Esophagus muscularis mucosa (tissue), 4 donors: ENCODE results near the gene USP35. TPM values are rescaled to one million over a fixed set of nuclear protein-coding genes. Genes with fewer than 3 reads are reported as not detected.

Experiments
- DNase-seq: peaks from one replicate; pipeline ENCODE4 v3.0.0-alpha.2; 2017; ENCODE audit errors: extremely low spot score
- H3K27ac ChIP-seq, 4 donors: fragments of 200-600 bp; sonication (generic); replicated peaks in 1 of 4; 1 replicate in 3 of 4; 2 replicates in 1 of 4; pipeline ENCODE4 v1.5.1; 2016 to 2019; ENCODE audit warnings: mild to moderate bottlenecking in 1 of 4
- H3K27me3 ChIP-seq, 4 donors: fragments of 200-600 bp; sonication (generic); one replicate each; pipeline versions ENCODE4 v1.5.1 to v1.6.0; 2016 to 2019
- H3K36me3 ChIP-seq, 4 donors: fragments of 200-600 bp; sonication (generic); one replicate each; pipeline ENCODE4 v1.5.1; 2016 to 2019
- H3K4me1 ChIP-seq, 4 donors: fragments of 200-600 bp; sonication (generic); one replicate each; pipeline ENCODE4 v1.5.1; 2016 to 2019
- H3K4me3 ChIP-seq, 4 donors: fragments of 200-600 bp; sonication (generic); 1 replicate in 2 of 4; 2 replicates in 2 of 4; pipeline ENCODE4 v1.5.1; 2016 to 2019; ENCODE audit warnings: mild to moderate bottlenecking in 4 of 4, moderate library complexity in 1 of 4
- H3K9me3 ChIP-seq, 4 donors: fragments of 200-600 bp; sonication (generic); 1 replicate in 3 of 4; 2 replicates in 1 of 4; pipeline ENCODE4 v1.5.1; 2016 to 2019
- CTCF ChIP-seq, 3 experiments: fragments of 200-600 bp in 2 of 3; fragments of 450-650 bp in 1 of 3; sonication (generic) in 2 of 3; IDR thresholded peaks; one replicate each; pipeline ENCODE4 v1.5.1; 2017 to 2019; ENCODE audit warnings: antibody characterized with exemption in 3 of 3, mild to moderate bottlenecking in 2 of 3, moderate library complexity in 1 of 3
- EP300 ChIP-seq: sonication (generic); formaldehyde crosslinking; IDR thresholded peaks from one replicate; pipeline ENCODE4 v1.6.1; 2017; ENCODE audit warnings: antibody characterized with exemption
- POLR2A ChIP-seq: fragments of 450-650 bp; IDR thresholded peaks from one replicate; pipeline ENCODE4 v1.6.1; 2017; ENCODE audit warnings: antibody characterized with exemption, moderate library complexity, mild to moderate bottlenecking, low read depth
- POLR2AphosphoS5 ChIP-seq, 2 donors: sonication (generic); formaldehyde crosslinking; IDR thresholded peaks; one replicate each; pipeline ENCODE4 v1.6.1; 2017; ENCODE audit warnings: antibody characterized with exemption in 2 of 2
- WGBS: methylation state at CpG from one replicate; pipeline ENCODE4 v1.1.5; 2018; 5-methylcytosine and 5-hydroxymethylcytosine counted together
- intact Hi-C: fragments of 100-400 bp; cut with DNase I; formaldehyde crosslinking; loops from one replicate; pipeline ENCODE4 v1.15.1; 2023
- total RNA-seq, 4 donors: library from RNA; depleted of rRNA; stranded (reverse); fragments of >200 nt; gene quantifications; one replicate each; pipeline versions ENCODE4 v1.1.0 to v1.2.1, GENCODE V29; 2016

USP35 gene
- total RNA-seq, 4 donors from 2014 or later, result 5.8 to 15.4 (median 11.3) TPM

- H3K27me3 ChIP-seq, result no peaks in the 10 kb centered on the region
- DNase-seq, result peak; percentile 29
- no peak overlapping the region for H3K27ac ChIP-seq
- peaks cover 9 to 30% (median 14%) of the 10 kb centered on the region in 4 donors for H3K4me1 ChIP-seq
- peaks cover 4 to 34% (median 20%) of the 10 kb centered on the region in 4 donors for H3K36me3 ChIP-seq
- TF ChIP-seq CTCF (IDR thresholded peaks at IDR 0.05), result no peak
- TF ChIP-seq EP300, result no peak
- TF ChIP-seq POLR2A, result no peak
- TF ChIP-seq POLR2AphosphoS5 (IDR thresholded peaks at IDR 0.05), result no peak
- 25% methylated on average over 1 of the region's 1 CpG for WGBS
- intact Hi-C loops, result no loop called here
- H3K9me3 ChIP-seq, result no peaks in the 10 kb centered on the region
- H3K4me3 ChIP-seq, result no peak overlapping the region
These were observed 62.5 kb downstream of the USP35 start for GRCh38 chr11:78251083-78251775.

- DNase-seq, result peak; percentile 8
- H3K36me3 ChIP-seq, result peaks cover 0 to 15% (median 10%) of the 10 kb centered on the region in 4 donors
- no peak overlapping the region for H3K27ac ChIP-seq
- TF ChIP-seq POLR2A (no peak), EP300 (no peak), POLR2AphosphoS5 (IDR thresholded peaks at IDR 0.05) (no peak), CTCF (IDR thresholded peaks at IDR 0.05) (no peak)
- H3K4me3 ChIP-seq, result no peak overlapping the region
- intact Hi-C loops, result no loop called here
- no peaks in the 10 kb centered on the region for H3K27me3 ChIP-seq
- peaks cover 24 to 46% (median 29%) of the 10 kb centered on the region in 4 donors for H3K4me1 ChIP-seq
- H3K9me3 ChIP-seq, result no peaks in the 10 kb centered on the region
- 90% methylated on average over 4 of the region's 4 CpGs for whole genome bisulfite sequencing
These were observed 65.1 kb downstream of the USP35 start for GRCh38 chr11:78253797-78254196.

GRCh38 chr11:78254268-78254667 is 65.5 kb downstream of the USP35 start:
- Histone ChIP-seq H3K4me1 (peaks cover 24 to 46% (median 29%) of the 10 kb centered on the region in 4 donors), H3K27ac (no peak overlapping the region)

GRCh38 chr11:78255919-78256318 is 67.2 kb downstream of the USP35 start:
- H3K4me3 ChIP-seq, result no peak overlapping the region
- intact Hi-C loops, result loop anchor here (5.0 kb wide), 1 partner anchor 41 kb away; no protein-coding TSS in a partner anchor
- H3K27me3 ChIP-seq, result no peaks in the 10 kb centered on the region
- WGBS, result 96% methylated on average over 2 of the region's 2 CpGs
- H3K9me3 ChIP-seq, result no peaks in the 10 kb centered on the region
- H3K27ac ChIP-seq, result no peak overlapping the region
- TF ChIP-seq POLR2A (no peak), CTCF (IDR thresholded peaks at IDR 0.05) (no peak), POLR2AphosphoS5 (IDR thresholded peaks at IDR 0.05) (no peak), EP300 (no peak)
- peaks cover 24 to 39% (median 26%) of the 10 kb centered on the region in 4 donors for H3K4me1 ChIP-seq
- H3K36me3 ChIP-seq, result no peaks in the 10 kb centered on the region
- no peak for DNase-seq

More at GRCh38 chr11:78254268-78254667, 65.5 kb downstream of the USP35 start:
- TF ChIP-seq POLR2AphosphoS5 (IDR thresholded peaks at IDR 0.05) (no peak), EP300 (no peak), CTCF (IDR thresholded peaks at IDR 0.05) (no peak), POLR2A (no peak)
- Histone ChIP-seq H3K4me3 (no peak overlapping the region), H3K9me3 (no peaks in the 10 kb centered on the region), H3K27me3 (no peaks in the 10 kb centered on the region), H3K36me3 (peaks cover 0 to 10% (median 8%) of the 10 kb centered on the region in 4 donors)
- peak; percentile 2 for DNase-seq
- intact Hi-C loops, result no loop called here
- WGBS, result 96% methylated on average over 4 of the region's 4 CpGs
